Suprapubic skin (tissue), 4 donors: ENCODE data around the gene GABRA5. TPM values are rescaled to one million over a fixed set of nuclear protein-coding genes. Genes with fewer than 3 reads are reported as not detected.
"Not testable (repeated sequence)": the region's sequence is repeated elsewhere in the genome, so short reads cannot be mapped to it uniquely, and the experiment has no call there.

ENCODE experiments used
- DNase-seq, 2 donors: peaks; one replicate each; pipeline ENCODE4 v3.0.0-alpha.2; 2019; ENCODE audit warnings: low spot score in 2 of 2
- H3K27ac ChIP-seq: fragments of 200-600 bp; sonication (generic); one replicate; pipeline ENCODE4 v1.5.1; 2019
- H3K27me3 ChIP-seq: fragments of 200-600 bp; sonication (generic); one replicate; pipeline ENCODE4 v1.5.1; 2019
- H3K36me3 ChIP-seq: fragments of 200-600 bp; sonication (generic); one replicate; pipeline ENCODE4 v1.5.1; 2019
- H3K4me1 ChIP-seq: fragments of 200-600 bp; sonication (generic); one replicate; pipeline ENCODE4 v1.5.1; 2019
- H3K4me3 ChIP-seq: fragments of 200-600 bp; sonication (generic); one replicate; pipeline ENCODE4 v1.5.1; 2019; ENCODE audit warnings: mild to moderate bottlenecking
- H3K9me3 ChIP-seq: fragments of 200-600 bp; sonication (generic); one replicate; pipeline ENCODE4 v1.5.1; 2019
- EP300 ChIP-seq: sonication (generic); formaldehyde crosslinking; IDR thresholded peaks from one replicate; pipeline ENCODE4 v1.6.1; 2017; ENCODE audit warnings: antibody characterized with exemption
- POLR2A ChIP-seq, 2 donors: fragments of 450-650 bp; IDR thresholded peaks; one replicate each; pipeline ENCODE4 v1.6.1; 2017; ENCODE audit warnings: antibody characterized with exemption in 2 of 2, mild to moderate bottlenecking in 2 of 2, moderate library complexity in 2 of 2
- POLR2AphosphoS5 ChIP-seq, 3 donors: sonication (generic); formaldehyde crosslinking; IDR thresholded peaks; one replicate each; pipeline ENCODE4 v1.6.1; 2017; ENCODE audit warnings: antibody characterized with exemption in 3 of 3
- WGBS: methylation state at CpG from one replicate; pipeline ENCODE4 v1.1.5; 2018; 5-methylcytosine and 5-hydroxymethylcytosine counted together
- total RNA-seq, 4 donors: library from RNA; depleted of rRNA; stranded (reverse); fragments of >200 nt; gene quantifications; one replicate each; pipeline ENCODE4 v1.1.0, GENCODE V29; 2016
- TF ChIP-seq, protein P1 (sequence below), 2 donors: fragments of 200-600 bp in 1 of 2; fragments of 450-650 bp in 1 of 2; sonication (generic) in 1 of 2; IDR thresholded peaks; one replicate each; pipeline ENCODE4 v1.5.1; 2016 to 2019; ENCODE audit warnings: antibody characterized with exemption in 2 of 2, mild to moderate bottlenecking in 1 of 2, moderate library complexity in 1 of 2

Gene GABRA5
- total RNA-seq = not detected

DNA sequence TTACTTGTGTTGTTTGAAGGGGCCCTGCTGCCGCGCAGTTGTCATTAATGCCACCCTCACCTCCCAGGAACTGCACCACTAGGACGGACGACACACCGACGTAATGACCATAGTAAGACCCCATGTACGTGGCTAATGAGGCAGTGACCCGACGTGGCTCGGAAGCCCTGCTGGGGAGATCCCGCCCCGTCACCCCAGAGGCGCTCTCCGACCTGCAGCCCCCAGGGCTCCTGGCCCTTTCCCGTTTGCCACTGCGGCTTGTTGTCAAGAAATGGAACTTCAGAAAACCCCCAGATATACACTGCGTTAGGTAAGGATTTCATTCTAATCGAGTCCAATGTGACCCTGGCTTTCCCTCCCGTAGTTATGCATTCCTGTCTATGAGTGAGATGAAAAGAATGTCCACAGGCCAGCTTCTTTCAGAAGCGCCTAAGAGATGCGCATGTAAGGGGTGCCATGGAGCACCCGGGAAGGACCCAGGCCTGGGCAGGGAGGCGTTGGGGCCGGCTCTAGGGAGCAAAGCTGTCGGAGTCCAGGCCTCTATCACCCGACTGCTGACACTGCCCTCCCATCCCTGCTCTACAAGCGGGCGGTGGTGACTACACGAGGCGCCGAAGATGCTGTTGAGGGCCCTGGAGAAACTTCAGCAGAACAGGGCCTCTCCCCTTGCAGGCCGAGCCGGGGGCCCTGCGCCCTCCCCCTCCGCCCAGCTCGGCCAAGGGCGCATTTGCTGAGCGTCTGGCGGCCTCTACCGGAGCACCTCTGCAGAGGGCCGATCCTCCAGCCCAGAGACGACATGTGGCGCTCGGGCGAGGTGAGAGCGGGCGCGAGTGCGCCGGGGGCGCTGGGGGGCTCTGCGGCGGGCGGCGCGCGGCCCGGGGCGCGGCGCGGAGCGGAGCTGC, at the start of gene GABRA5:
Gene GABRA5 (plus strand): TSS at position 765 of the 902 bp plus-strand sequence. CDS start 2,187 bp downstream, outside the sequence.
- no peak for DNase-seq
- H3K36me3 ChIP-seq = no peaks in the 10 kb centered on the region
- TF ChIP-seq, protein P1, sequence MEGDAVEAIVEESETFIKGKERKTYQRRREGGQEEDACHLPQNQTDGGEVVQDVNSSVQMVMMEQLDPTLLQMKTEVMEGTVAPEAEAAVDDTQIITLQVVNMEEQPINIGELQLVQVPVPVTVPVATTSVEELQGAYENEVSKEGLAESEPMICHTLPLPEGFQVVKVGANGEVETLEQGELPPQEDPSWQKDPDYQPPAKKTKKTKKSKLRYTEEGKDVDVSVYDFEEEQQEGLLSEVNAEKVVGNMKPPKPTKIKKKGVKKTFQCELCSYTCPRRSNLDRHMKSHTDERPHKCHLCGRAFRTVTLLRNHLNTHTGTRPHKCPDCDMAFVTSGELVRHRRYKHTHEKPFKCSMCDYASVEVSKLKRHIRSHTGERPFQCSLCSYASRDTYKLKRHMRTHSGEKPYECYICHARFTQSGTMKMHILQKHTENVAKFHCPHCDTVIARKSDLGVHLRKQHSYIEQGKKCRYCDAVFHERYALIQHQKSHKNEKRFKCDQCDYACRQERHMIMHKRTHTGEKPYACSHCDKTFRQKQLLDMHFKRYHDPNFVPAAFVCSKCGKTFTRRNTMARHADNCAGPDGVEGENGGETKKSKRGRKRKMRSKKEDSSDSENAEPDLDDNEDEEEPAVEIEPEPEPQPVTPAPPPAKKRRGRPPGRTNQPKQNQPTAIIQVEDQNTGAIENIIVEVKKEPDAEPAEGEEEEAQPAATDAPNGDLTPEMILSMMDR (IDR thresholded peaks at IDR 0.05) = no peak
- no peak for TF ChIP-seq POLR2AphosphoS5 (IDR thresholded peaks at IDR 0.05)
- no peak for TF ChIP-seq POLR2A (IDR thresholded peaks at IDR 0.05)
- TF ChIP-seq EP300 = no peak
- peaks cover 45% of the 10 kb centered on the region for H3K27me3 ChIP-seq
- no peak within 1 kb of the TSS for H3K27ac ChIP-seq
- H3K4me3 ChIP-seq = peak within 1 kb of the TSS; percentile 23
- 25% methylated on average over 13 of the region's 63 CpGs for whole genome bisulfite sequencing
- H3K9me3 ChIP-seq = no peaks in the 10 kb centered on the region
- peaks cover 14% of the 10 kb centered on the region for H3K4me1 ChIP-seq

DNA sequence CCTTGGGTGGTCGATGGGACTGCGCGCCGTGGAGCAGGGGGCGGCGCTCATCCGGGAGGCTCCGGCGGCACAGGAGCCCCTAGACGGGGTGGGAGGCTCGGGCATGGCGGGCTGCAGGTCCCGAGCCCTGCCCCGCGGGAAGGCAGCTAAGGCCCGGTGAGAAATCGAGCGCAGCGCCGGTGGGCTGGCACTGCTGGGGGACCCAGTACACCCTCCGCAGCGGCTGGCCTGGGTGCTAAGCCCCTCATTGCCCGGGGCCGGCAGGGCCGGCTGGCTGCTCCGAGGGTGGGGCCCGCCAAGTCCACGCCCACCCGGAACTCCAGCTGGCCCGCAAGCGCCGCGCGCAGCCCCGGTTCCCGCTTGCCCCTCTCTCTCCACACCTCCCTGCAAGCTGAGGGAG, 35.7 kb upstream of the GABRA5 start:
- 80% methylated on average over 13 of the region's 36 CpGs for WGBS
- H3K27ac ChIP-seq, H3K4me3 ChIP-seq, H3K9me3 ChIP-seq, H3K27me3 ChIP-seq, H3K36me3 ChIP-seq, H3K4me1 ChIP-seq, DNase-seq: not testable (repeated sequence)

DNA sequence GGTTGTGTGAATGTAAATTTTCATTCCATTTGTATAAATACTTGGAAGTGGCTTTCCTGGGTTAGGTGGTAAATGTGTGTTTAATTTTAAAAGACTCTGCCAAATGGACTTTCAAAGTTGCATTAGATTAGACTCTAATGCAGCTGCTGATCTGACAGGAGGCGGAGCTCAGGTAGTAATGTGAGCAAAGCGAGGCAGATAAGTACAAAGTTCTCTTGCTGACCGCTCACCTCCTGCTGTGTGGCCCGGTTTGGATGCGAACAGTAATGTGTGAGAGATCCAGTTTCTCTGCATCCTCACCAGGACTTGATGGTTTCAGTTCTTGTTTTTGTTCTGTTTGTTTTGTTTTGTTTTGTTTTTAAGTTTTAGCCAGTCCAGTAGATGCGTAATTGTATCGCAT, 34.9 kb upstream of the GABRA5 start:
- no peaks in the 10 kb centered on the region for H3K27me3 ChIP-seq
- H3K4me3 ChIP-seq = no peak overlapping the region
- H3K36me3 ChIP-seq = no peaks in the 10 kb centered on the region
- no peaks in the 10 kb centered on the region for H3K4me1 ChIP-seq
- TF ChIP-seq, protein P1 (IDR thresholded peaks at IDR 0.05) = no peak
- no peak for TF ChIP-seq POLR2A (IDR thresholded peaks at IDR 0.05)
- no peak for TF ChIP-seq POLR2AphosphoS5 (IDR thresholded peaks at IDR 0.05)
- TF ChIP-seq EP300 = no peak
- peaks cover 5% of the 10 kb centered on the region for H3K9me3 ChIP-seq
- no peak overlapping the region for H3K27ac ChIP-seq
- DNase-seq = no peak
- 62% methylated on average over 7 of the region's 7 CpGs for WGBS

DNA sequence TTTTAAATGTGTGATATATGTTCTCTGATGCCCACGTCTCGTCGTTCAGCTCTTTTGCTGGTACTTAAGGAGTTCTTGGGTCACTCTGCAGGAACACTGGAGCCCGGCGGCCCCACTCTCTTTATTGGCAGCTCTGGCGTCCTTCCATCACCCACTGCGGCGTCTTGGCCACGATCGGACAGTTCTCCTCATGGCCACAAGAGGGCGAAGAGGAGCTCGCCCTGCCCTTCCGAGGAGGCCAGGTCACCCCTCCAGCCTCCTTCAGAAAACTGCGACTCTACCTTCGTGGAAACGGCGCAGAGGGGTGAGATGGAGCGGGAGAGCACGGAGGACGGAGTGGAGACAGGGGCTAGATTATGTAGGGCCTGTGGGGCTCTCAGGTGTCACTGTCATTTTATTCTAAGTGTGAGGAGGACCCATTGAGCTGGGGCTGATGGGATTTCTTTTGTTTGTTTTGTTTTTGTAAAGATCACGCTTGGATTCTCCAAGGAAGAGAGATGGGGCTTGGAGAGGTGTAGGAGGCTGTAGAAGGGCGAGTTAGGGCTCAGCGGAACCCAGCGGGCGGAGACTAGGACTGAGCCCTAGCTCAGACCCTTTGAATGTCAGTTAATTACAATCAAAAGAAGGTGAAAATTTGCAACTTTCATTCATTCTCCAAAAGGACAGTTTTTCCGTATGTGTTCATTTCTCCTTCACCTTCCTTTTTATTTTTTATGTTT, 28.0 kb upstream of the GABRA5 start:
- Histone ChIP-seq H3K4me1 (no peaks in the 10 kb centered on the region), H3K36me3 (no peaks in the 10 kb centered on the region), H3K27ac (no peak overlapping the region), H3K9me3 (peaks cover 14% of the 10 kb centered on the region), H3K4me3 (no peak overlapping the region), H3K27me3 (peaks cover 3% of the 10 kb centered on the region)
- DNase-seq = no peak
- TF ChIP-seq, protein P1 (IDR thresholded peaks at IDR 0.05) = no peak
- TF ChIP-seq POLR2AphosphoS5 (IDR thresholded peaks at IDR 0.05) (no peak), POLR2A (IDR thresholded peaks at IDR 0.05) (no peak), EP300 (no peak)
- WGBS = 75% methylated on average over 26 of the region's 26 CpGs

DNA sequence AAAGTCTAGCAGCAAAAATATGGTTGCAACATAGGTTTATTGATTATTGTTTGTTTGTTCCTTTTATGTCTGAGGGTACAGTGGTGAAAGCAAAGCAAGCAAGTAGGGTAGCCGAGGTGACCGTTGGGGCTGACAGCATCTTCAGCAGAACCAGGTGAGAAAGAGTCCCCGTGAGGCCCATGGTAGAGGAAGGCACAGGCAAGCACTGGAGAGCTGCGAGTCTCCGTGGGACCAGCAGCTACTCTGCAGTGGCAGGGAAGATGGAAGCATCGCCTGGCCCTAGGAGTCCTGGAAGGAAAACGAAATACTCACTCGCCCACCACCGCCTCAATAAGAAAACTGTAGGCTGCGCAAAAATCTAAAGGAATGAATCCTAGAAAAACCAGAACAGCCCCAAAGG, 25.3 kb upstream of the GABRA5 start:
- H3K27ac ChIP-seq = no peak overlapping the region
- H3K4me1 ChIP-seq = no peaks in the 10 kb centered on the region
- TF ChIP-seq POLR2AphosphoS5 (IDR thresholded peaks at IDR 0.05) (no peak), POLR2A (IDR thresholded peaks at IDR 0.05) (no peak), EP300 (no peak)
- TF ChIP-seq, protein P1 (IDR thresholded peaks at IDR 0.05) = no peak
- peaks cover 3% of the 10 kb centered on the region for H3K27me3 ChIP-seq
- DNase-seq = no peak
- H3K9me3 ChIP-seq = peaks cover 13% of the 10 kb centered on the region
- H3K36me3 ChIP-seq = no peaks in the 10 kb centered on the region
- no peak overlapping the region for H3K4me3 ChIP-seq
- 81% methylated on average over 10 of the region's 10 CpGs for WGBS
